Measurements from ENCODE around the gene STX19. TPM values are rescaled to one million over a fixed set of nuclear protein-coding genes. Genes with fewer than 3 reads are reported as not detected.

Gene STX19
- total RNA-seq, 1 donor from 2014 or later, result not detected

DNA sequence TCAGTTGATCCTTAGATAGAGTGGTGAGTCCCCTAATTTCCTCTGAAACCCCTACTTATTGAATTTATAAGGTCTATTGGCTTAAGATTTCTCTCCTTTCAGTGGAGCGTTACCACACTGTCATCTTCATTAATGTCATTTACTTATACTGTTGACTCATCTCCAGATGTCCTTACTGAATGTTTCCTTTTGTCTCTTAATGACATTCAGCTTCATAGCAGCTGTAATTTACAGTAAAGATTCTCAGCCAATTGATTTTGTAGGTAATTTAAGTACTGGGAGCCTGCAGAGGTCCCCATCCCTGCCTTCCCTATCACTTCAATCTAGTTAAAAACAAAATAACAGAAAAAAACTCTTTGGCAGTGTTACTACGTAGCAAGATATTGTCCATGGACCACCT is 18.8 kb downstream of the STX19 start:
- Histone ChIP-seq H3K4me3 (no peak overlapping the region), H3K36me3 (peaks cover 0 to 2% of the 10 kb centered on the region in 2 donors), H3K27me3 (no peaks in the 10 kb centered on the region), H3K9me3 (no peaks in the 10 kb centered on the region), H3K27ac (no peak overlapping the region), H3K4me1 (peaks cover 0 to 4% of the 10 kb centered on the region in 2 donors)
- intact Hi-C loops (cut with DNase I), result no loop called here
- TF ChIP-seq CTCF (IDR thresholded peaks at IDR 0.05), result no peak
- no peak for DNase-seq (ENCODE audit: low spot score in 2 of 2)

- H3K27ac ChIP-seq, result no peak overlapping the region
- DNase-seq (ENCODE audit: low spot score in 2 of 2), result no peak
- no peak for TF ChIP-seq CTCF (IDR thresholded peaks at IDR 0.05)
- no peaks in the 10 kb centered on the region for H3K9me3 ChIP-seq
- intact Hi-C loops (cut with DNase I), result no loop called here
- no peak overlapping the region for H3K4me3 ChIP-seq
- H3K4me1 ChIP-seq, result peaks cover 0 to 4% of the 10 kb centered on the region in 2 donors
- peaks cover 0 to 2% of the 10 kb centered on the region in 2 donors for H3K36me3 ChIP-seq
- no peaks in the 10 kb centered on the region for H3K27me3 ChIP-seq
These were observed 20.1 kb downstream of the STX19 start for GRCh38 chr3:94008253-94008652.

GRCh38 chr3:94004301-94004910 is 24.0 kb downstream of the STX19 start:
- H3K4me3 ChIP-seq, result peak overlapping the region; percentile 34 to 52
- H3K4me1 ChIP-seq, result peaks cover 0 to 12% of the 10 kb centered on the region in 2 donors
- DNase-seq (ENCODE audit: low spot score in 2 of 2), result no peak
- H3K36me3 ChIP-seq, result no peaks in the 10 kb centered on the region
- TF ChIP-seq CTCF (IDR thresholded peaks at IDR 0.05), result peak; percentile 53 to 83 (median 72)
- no peaks in the 10 kb centered on the region for H3K27me3 ChIP-seq
- H3K27ac ChIP-seq, result no peak overlapping the region
- intact Hi-C loops (cut with DNase I), result loop anchor here (1.0 to 2.0 kb wide), 2 partner anchors 58 to 64 kb away; partner anchors contain the start of genes DHFR2 and NSUN3
- H3K9me3 ChIP-seq, result no peaks in the 10 kb centered on the region

DNA sequence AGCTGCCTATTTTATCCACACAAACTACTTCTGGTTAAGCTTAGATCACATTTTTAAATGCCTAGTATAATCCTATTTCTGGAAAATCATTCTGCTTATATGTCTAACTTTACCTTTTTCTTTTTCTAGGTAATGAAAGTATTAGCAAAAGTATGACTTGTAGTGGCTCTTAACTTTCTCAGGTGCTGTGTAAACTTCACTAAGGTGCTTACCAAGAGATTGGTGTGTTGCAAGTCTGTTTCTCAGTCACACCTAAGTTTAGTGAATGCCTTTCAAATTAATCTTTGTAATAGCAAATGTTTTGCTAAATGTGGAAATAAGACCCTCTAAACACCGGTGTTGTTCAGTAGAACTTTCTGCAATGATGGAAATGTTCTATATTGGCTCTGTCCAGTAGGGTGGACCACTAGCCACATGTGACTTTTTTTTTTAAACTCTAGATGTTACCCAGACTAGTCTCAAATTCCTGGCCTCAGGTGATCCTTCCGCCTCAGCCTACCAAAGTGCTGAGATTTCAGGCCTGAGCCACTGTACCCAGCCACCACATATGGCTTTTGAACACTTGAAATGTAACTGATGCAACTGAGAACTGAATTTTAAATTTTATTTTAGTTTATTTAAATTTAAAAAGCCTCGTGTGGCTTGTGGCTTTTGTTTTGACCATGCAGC is 26.4 kb downstream of the STX19 start:
- peaks cover 0 to 2% of the 10 kb centered on the region in 2 donors for H3K36me3 ChIP-seq
- no peak for DNase-seq (ENCODE audit: low spot score in 2 of 2)
- H3K27ac ChIP-seq, result peak overlapping the region in 1 of 2 donors; percentile 34
- H3K27me3 ChIP-seq, result no peaks in the 10 kb centered on the region
- intact Hi-C loops (cut with DNase I), result no loop called here
- H3K4me1 ChIP-seq, result peaks cover 0 to 12% of the 10 kb centered on the region in 2 donors
- H3K9me3 ChIP-seq, result no peaks in the 10 kb centered on the region
- TF ChIP-seq CTCF (IDR thresholded peaks at IDR 0.05), result no peak
- no peak overlapping the region for H3K4me3 ChIP-seq

DNA sequence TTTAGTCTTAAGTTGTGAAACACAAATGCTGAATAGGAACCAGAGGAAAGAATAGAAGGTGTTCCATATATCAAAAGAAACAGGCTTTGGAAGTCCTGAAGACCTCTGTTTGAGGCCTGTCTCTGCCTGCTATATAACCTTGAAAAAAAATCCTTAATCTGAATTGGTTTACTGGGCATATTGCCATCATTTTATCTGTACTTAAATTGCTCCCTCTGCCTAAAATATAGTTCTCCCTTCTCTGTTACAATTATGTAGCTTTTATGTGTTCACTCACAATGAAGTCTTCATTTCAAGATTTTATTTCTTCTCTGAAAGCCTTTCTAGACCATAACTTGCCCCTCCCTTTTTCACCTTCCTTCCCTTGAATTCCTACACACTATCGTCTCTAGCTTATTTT is 27.2 kb downstream of the STX19 start:
- H3K27ac ChIP-seq, result no peak overlapping the region
- TF ChIP-seq CTCF (IDR thresholded peaks at IDR 0.05), result no peak
- H3K9me3 ChIP-seq, result no peaks in the 10 kb centered on the region
- H3K27me3 ChIP-seq, result no peaks in the 10 kb centered on the region
- no peak overlapping the region for H3K4me3 ChIP-seq
- DNase-seq (ENCODE audit: low spot score in 2 of 2), result no peak
- H3K36me3 ChIP-seq, result peaks cover 0 to 7% of the 10 kb centered on the region in 2 donors
- intact Hi-C loops (cut with DNase I), result no loop called here
- H3K4me1 ChIP-seq, result peaks cover 0 to 12% of the 10 kb centered on the region in 2 donors
